Retinal pigment epithelial cell (primary cell): ENCODE results near the gene TMC8.
"Not testable (repeated sequence)": the region's sequence is repeated elsewhere in the genome, so short reads cannot be mapped to it uniquely, and the experiment has no call there.

ENCODE experiments used
- DNase-seq: peaks from one replicate; pipeline ENCODE4 v3.0.0-alpha.2; 2010; ENCODE audit warnings: low read depth
- H3K4me3 ChIP-seq: 2 replicates; pipeline ENCODE4 v1.5.1; 2011; ENCODE audit warnings: mild to moderate bottlenecking, low read length, control low read depth, moderate library complexity
- TF ChIP-seq, protein P1 (sequence below): conservative IDR thresholded peaks from 2 replicates; pipeline ENCODE4 v1.5.1; 2011; ENCODE audit warnings: low read depth, low read length, control low read depth, inconsistent platforms

Gene TMC8, protein sequence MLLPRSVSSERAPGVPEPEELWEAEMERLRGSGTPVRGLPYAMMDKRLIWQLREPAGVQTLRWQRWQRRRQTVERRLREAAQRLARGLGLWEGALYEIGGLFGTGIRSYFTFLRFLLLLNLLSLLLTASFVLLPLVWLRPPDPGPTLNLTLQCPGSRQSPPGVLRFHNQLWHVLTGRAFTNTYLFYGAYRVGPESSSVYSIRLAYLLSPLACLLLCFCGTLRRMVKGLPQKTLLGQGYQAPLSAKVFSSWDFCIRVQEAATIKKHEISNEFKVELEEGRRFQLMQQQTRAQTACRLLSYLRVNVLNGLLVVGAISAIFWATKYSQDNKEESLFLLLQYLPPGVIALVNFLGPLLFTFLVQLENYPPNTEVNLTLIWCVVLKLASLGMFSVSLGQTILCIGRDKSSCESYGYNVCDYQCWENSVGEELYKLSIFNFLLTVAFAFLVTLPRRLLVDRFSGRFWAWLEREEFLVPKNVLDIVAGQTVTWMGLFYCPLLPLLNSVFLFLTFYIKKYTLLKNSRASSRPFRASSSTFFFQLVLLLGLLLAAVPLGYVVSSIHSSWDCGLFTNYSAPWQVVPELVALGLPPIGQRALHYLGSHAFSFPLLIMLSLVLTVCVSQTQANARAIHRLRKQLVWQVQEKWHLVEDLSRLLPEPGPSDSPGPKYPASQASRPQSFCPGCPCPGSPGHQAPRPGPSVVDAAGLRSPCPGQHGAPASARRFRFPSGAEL

DNA sequence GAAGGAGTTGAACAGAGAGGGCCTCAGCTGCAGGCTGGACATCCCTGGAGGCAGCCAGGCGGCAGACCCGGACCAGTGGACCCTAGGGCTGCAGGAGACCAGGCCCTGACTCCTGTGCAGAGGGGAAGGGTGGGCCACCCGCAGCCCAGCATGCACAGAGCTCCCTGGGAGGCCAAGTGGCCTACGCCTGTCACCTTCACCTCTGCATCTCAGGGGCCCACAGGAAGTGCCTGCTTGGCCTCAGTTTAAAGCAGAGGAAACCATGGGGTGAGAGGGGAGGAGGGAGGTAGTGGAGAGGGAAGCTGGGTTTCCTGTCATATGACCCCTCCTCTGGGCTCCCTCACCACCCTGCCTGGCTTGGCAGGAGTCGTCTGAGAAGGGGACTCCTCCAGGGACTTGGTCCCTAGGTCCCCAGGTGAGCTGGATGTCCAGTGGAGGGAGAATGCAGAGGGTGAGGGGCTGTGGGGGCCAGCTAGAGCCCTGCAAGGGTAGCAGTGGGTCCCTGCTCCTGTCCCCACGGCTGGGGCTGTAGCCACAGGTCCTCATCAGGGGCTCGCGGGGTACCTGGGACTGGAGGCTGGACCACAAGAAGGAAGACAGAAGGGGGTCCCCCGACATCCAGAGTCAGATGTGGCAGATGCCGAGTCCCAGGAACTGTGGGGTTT, at the start of gene TMC8:
Gene TMC8, plus strand, starts transcription at position 335 of the 665 bp plus-strand sequence. CDS start 818 bp downstream, outside the sequence.
- no peak for DNase-seq
- H3K4me3 ChIP-seq: no peak within 1 kb of the TSS
- TF ChIP-seq, protein P1, sequence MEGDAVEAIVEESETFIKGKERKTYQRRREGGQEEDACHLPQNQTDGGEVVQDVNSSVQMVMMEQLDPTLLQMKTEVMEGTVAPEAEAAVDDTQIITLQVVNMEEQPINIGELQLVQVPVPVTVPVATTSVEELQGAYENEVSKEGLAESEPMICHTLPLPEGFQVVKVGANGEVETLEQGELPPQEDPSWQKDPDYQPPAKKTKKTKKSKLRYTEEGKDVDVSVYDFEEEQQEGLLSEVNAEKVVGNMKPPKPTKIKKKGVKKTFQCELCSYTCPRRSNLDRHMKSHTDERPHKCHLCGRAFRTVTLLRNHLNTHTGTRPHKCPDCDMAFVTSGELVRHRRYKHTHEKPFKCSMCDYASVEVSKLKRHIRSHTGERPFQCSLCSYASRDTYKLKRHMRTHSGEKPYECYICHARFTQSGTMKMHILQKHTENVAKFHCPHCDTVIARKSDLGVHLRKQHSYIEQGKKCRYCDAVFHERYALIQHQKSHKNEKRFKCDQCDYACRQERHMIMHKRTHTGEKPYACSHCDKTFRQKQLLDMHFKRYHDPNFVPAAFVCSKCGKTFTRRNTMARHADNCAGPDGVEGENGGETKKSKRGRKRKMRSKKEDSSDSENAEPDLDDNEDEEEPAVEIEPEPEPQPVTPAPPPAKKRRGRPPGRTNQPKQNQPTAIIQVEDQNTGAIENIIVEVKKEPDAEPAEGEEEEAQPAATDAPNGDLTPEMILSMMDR: no peak

DNA sequence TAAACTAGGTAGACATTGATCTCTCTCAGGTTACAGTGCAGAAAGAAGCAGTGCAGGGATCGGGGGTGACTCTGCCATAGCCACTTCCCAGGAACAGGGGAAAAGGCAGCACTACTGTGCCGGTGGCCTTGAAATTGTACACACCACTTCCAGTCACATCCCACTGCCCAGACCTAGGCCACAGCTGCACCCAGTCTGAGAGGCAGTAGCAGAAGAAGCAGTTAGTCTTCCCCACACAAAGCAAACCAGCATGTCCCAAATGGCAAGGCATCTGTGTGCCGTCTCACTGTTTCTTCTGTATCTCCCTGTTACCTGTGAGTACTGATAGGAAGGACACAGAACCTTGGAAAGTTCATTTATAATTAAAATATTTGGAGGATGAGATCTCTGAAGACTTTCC, 49.0 kb upstream of the TMC8 start:
- DNase-seq: no peak
- TF ChIP-seq, protein P1: no peak
- no peak overlapping the region for H3K4me3 ChIP-seq

DNA sequence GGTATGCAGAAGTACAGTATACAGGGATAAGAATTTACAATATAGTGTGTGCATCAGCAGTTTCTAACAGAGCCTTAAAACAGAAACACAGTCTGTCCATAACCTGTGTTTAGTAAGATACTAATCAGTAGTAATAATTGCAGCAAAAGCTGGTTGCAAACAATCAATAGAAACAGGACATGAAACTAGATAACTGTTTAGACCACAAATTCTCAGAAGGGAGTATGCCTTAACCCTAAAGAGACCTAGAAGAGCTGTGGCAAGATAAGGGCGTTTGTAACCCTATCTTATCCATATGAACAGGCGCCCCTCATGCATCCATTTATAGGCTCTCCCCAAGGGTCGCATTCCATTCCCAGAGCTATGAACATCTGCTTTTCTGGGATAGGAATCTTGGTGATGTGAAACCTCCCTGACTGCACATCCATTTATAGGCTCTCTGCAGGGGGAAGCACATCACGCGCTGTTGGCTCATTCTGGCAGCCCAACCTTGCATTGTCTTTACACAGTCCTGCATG, 48.2 kb upstream of the TMC8 start:
- DNase-seq: not testable (repeated sequence)

DNA sequence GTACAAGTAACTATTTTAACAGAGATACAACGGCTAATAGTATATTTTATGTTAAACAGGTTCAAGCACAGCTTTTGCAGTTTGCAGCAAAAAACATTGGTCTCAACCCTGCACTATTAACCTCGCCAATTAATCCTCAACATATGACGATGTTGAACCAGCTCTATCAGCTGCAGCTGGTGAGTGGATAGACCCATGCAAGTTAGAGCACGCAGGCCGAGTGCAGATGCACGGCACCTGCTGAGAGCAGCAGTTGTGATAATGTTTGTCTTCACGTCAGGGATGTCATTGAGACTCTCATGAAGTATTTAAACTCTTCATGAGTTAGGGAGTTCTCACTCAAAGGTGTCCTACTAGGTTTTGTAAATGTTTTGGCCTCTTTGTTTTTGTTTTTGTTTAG, 47.6 kb upstream of the TMC8 start:
- no peak overlapping the region for H3K4me3 ChIP-seq
- no peak for DNase-seq
- TF ChIP-seq, protein P1: no peak

More for the DNA sequence above, 48.2 kb upstream of the TMC8 start:
- not testable (repeated sequence) for H3K4me3 ChIP-seq

DNA sequence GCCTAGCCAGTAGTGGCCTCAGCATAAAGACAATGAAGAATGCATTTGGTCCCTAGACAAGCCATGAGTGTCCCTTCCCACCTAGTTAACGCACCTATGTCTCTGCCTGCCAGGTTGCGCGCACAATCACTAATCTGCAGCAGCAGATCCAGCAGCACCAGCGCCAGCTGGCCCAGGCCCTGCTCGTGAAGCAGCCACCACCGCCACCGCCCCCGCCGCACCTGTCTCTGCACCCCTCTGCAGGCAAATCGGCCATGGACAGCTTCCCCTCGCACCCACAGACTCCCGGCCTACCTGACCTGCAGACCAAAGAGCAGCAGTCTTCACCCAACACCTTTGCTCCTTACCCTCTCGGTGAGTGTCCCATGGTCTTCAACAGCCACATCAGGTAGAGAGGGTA, 43.8 kb upstream of the TMC8 start:
- TF ChIP-seq, protein P1: no peak
- no peak overlapping the region for H3K4me3 ChIP-seq
- DNase-seq: no peak

DNA sequence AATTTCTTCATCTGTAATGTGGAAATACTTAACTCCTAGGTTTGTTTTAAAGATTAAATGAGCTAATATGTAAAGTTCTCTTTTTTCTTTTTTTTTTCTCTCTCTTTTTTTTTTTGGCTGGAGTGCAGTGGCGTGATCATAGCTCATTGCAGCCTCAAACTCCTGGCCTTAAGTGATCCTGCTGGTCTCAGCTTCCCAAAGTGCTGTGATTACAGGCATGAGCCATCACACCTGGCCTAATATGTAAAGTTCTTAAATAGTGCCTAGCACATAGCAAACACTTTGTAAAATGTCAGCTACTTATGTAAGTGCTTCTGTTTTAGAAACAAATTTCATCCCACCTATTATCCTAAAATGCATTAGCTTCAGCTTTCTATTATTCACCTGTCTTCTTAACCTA, 42.0 kb upstream of the TMC8 start:
- no peak overlapping the region for H3K4me3 ChIP-seq
- DNase-seq: no peak
- TF ChIP-seq, protein P1: no peak

DNA sequence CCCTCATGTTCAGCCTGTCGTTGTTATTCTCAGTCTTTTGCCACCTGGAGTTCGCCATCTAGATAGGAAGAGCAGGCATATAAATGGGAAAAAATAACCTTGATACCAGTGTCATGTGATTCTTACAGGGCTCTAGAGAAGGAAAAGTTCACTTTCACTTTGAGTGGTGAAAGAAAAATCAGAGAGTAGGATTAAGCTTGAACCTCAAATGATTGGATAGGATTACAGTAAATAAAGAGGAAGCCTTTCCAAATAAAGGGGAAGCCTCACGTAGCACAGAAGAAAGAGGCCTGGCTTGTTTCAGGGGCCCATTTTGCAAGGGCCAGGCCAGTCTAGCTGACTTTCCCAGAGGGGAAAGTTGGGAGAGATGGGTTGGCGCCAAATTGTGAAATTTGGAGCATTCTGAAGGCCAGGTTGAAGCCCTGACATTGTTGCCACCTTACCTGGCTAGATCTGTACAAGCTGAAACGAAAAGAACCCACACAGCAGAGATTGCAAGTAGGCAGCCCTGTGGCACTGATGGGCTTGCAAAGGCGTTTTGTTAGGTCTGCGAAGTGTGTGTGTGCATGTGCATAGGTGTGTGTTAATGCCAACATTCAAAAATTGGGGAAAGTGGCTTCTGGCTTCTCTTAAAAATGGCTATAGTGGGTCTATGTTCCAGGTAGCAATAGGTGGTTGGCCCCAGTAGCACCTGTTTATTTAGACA, 40.8 kb upstream of the TMC8 start:
- TF ChIP-seq, protein P1: no peak
- H3K4me3 ChIP-seq: no peak overlapping the region
- DNase-seq: no peak
